HL-60 (cell line): Measurements from ENCODE around the gene FTSJ1.

Experiments used
- CTCF ChIP-seq: IDR thresholded peaks from one replicate; pipeline ENCODE4 v1.5.1; 2011; ENCODE audit warnings: low read length, control low read depth, inconsistent platforms; ENCODE audit not compliant: insufficient read depth
- POLR2AphosphoS5 ChIP-seq: IDR thresholded peaks from 2 replicates; pipeline ENCODE4 v1.6.1; 2012; ENCODE audit warnings: low read depth
- REST ChIP-seq: IDR thresholded peaks from 2 replicates; pipeline ENCODE4 v1.6.1; 2012; ENCODE audit warnings: low read depth; ENCODE audit not compliant: insufficient replicate concordance

GRCh38 chrX:48459483-48459882 lies 16.5 kb upstream of the FTSJ1 start:
- TF ChIP-seq CTCF (no peak), POLR2AphosphoS5 (no peak), REST (no peak)
